Right lobe of liver (tissue), 6 donors: ENCODE measurements around the gene MS4A15. TPM values are rescaled to one million over a fixed set of nuclear protein-coding genes. Genes with fewer than 3 reads are reported as not detected.

Experiments
- ATAC-seq, 4 donors: fragments of 200-7000 bp; cut with Tn5 transposase; one replicate each; pipeline ENCODE4 v1.9.1; 2020; ENCODE audit warnings: mild to moderate bottlenecking in 4 of 4, moderate library complexity in 4 of 4
- DNase-seq, 3 donors: peaks; one replicate each; pipeline ENCODE4 v3.0.0-alpha.2; 2020
- H3K27ac ChIP-seq, 3 donors: fragments of 200-600 bp; one replicate each; pipeline ENCODE4 v1.8.0; 2022
- H3K27me3 ChIP-seq, 2 donors: fragments of 200-600 bp; one replicate each; pipeline ENCODE4 v1.8.0; 2022
- H3K36me3 ChIP-seq, 4 donors: fragments of 200-600 bp; sonication (generic) in 1 of 4; one replicate each; pipeline versions ENCODE4 v1.5.1 to v1.8.0; 2017 to 2022; ENCODE audit warnings: control low read depth in 1 of 4
- H3K4me1 ChIP-seq, 4 donors: fragments of 200-600 bp; sonication (generic) in 1 of 4; one replicate each; pipeline versions ENCODE4 v1.5.1 to v1.8.0; 2017 to 2022; ENCODE audit warnings: control low read depth in 1 of 4
- H3K4me3 ChIP-seq, 3 donors: fragments of 200-600 bp; one replicate each; pipeline ENCODE4 v1.8.0; 2022
- H3K9me3 ChIP-seq, 4 donors: fragments of 200-600 bp; sonication (generic) in 1 of 4; one replicate each; pipeline versions ENCODE4 v1.5.1 to v1.8.0; 2017 to 2022; ENCODE audit warnings: control low read depth in 1 of 4
- POLR2A ChIP-seq: fragments of 450-650 bp; IDR thresholded peaks from one replicate; pipeline ENCODE4 v1.6.1; 2017; ENCODE audit warnings: antibody characterized with exemption, mild to moderate bottlenecking
- WGBS: methylation state at CpG from one replicate; pipeline ENCODE4 v1.1.6; 2018; ENCODE audit warnings: low coverage, low lambda C conversion rate; ENCODE audit not compliant: insufficient coverage; ENCODE audit errors: missing lambda C conversion rate; 5-methylcytosine and 5-hydroxymethylcytosine counted together
- intact Hi-C, 2 donors: fragments of 100-400 bp; cut with DNase I; formaldehyde crosslinking; loops; one replicate each; pipeline versions ENCODE4 v1.11.2 to v1.14.1; 2022
- total RNA-seq, 6 experiments: library from RNA; depleted of rRNA in 2 of 6; stranded (reverse); fragments of >200 nt in 2 of 6; fragmentation: NEBNext Ultra II Directional in 3 of 6; extraction: Animal tissue kit (Norgen Biotek cat#: 25700) in 3 of 6; gene quantifications; one replicate each; pipeline versions ENCODE4 v1.1.0 to v1.2.4, GENCODE V29; 2016 to 2023
- TF ChIP-seq, protein P1 (sequence below), 4 donors: fragments of 200-600 bp in 3 of 4; fragments of 450-650 bp in 1 of 4; IDR thresholded peaks; one replicate each; pipeline versions ENCODE4 v1.5.1 to v1.8.0; 2016 to 2022; ENCODE audit warnings: antibody characterized with exemption in 4 of 4, mild to moderate bottlenecking in 2 of 4
- donor health status: DM: no; HTN: yes; CAD: no.
- donor health status: DM: no; HTN: no; CAD: no.
- donor health status: DM: no; HTN: no; CAD: no.
- donor health status: DM: no; HTN: yes; CAD: no.
- donor health status: DM: no; HTN: yes; CAD: no.

The MS4A15 gene
- total RNA-seq, 6 experiments from 2014 or later, result not detected

DNA sequence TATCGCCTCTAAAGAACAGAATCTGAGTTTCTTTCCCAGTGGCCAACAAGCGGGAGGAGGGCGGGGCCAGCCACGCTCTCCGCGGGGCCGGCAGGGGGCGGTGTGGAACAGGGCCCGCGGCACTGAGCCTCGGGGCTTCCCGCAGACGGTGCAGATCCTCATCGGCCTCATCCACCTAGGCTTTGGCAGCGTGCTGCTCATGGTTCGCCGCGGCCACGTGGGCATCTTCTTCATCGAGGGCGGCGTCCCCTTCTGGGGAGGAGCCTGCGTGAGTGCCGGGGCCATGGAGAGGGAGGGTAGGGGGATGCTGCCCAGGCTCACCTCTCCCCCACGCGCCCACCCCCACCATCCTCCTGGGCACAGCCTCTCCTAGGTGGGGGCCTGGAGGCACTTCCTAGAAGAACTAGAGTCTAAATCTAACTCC is 10.7 kb downstream of the MS4A15 start:
- Histone ChIP-seq H3K4me3 (no peak overlapping the region), H3K4me1 (no peaks in the 10 kb centered on the region), H3K27ac (no peak overlapping the region), H3K27me3 (no peaks in the 10 kb centered on the region), H3K36me3 (no peaks in the 10 kb centered on the region), H3K9me3 (no peaks in the 10 kb centered on the region)
- 0% methylated on average over 6 of the region's 26 CpGs for WGBS
- DNase-seq (no peak), ATAC-seq (peak in 1 of 4 donors; percentile 19)
- intact Hi-C loops, result no loop called here
- TF ChIP-seq POLR2A, result no peak
- TF ChIP-seq, protein P1, sequence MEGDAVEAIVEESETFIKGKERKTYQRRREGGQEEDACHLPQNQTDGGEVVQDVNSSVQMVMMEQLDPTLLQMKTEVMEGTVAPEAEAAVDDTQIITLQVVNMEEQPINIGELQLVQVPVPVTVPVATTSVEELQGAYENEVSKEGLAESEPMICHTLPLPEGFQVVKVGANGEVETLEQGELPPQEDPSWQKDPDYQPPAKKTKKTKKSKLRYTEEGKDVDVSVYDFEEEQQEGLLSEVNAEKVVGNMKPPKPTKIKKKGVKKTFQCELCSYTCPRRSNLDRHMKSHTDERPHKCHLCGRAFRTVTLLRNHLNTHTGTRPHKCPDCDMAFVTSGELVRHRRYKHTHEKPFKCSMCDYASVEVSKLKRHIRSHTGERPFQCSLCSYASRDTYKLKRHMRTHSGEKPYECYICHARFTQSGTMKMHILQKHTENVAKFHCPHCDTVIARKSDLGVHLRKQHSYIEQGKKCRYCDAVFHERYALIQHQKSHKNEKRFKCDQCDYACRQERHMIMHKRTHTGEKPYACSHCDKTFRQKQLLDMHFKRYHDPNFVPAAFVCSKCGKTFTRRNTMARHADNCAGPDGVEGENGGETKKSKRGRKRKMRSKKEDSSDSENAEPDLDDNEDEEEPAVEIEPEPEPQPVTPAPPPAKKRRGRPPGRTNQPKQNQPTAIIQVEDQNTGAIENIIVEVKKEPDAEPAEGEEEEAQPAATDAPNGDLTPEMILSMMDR (IDR thresholded peaks at IDR 0.05), result peak in 2 of 4 donors; percentile 25 to 37

DNA sequence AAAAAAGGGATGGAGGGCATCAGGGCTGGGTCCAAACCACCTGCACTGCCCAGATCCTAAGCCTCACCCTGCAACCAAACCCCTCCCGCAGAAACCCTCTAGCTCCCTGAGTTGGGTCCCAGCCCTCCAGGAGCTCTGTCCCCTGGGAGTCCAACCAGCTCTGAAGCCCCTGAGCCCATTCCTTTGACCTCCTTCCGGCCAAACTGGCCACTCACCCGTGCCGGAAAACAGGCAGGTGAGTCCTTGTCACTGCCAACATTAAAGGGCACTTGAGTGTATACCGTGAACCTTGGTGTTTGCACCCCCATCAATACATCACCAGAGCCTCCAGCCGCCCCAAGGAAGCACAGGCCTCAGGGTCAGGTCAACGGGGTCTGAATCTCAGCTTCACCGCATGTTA is 11.5 kb downstream of the MS4A15 start:
- no peaks in the 10 kb centered on the region for H3K4me1 ChIP-seq
- WGBS, result 100% methylated on average over 4 of the region's 8 CpGs
- DNase-seq (no peak), ATAC-seq (no peak)
- H3K4me3 ChIP-seq, result no peak overlapping the region
- no peak overlapping the region for H3K27ac ChIP-seq
- no peaks in the 10 kb centered on the region for H3K9me3 ChIP-seq
- no peak for TF ChIP-seq POLR2A
- TF ChIP-seq, protein P1 (IDR thresholded peaks at IDR 0.05), result no peak
- intact Hi-C loops, result no loop called here
- H3K27me3 ChIP-seq, result no peaks in the 10 kb centered on the region
- no peaks in the 10 kb centered on the region for H3K36me3 ChIP-seq

DNA sequence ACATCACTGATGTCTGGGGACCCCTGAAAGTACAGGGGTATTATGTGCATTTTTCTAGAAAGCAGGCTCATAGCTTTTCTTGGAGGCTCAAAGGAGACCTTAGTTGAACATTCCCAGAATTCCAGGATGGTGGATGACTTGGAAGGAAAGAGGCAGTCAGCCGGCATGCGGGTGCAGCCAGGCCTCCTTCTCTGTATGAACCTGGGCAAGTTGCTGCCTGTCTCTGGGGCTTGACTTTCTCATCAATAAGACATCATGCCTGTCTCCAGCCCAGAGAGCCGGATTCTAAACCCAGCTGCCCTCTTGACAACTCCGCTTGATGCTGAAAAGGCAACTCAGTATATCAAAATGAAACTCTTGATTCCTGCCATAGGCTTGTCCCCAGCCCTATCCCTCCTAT is 12.6 kb downstream of the MS4A15 start:
- Histone ChIP-seq H3K36me3 (no peaks in the 10 kb centered on the region), H3K4me3 (no peak overlapping the region), H3K9me3 (no peaks in the 10 kb centered on the region), H3K27ac (no peak overlapping the region), H3K27me3 (no peaks in the 10 kb centered on the region), H3K4me1 (no peaks in the 10 kb centered on the region)
- no peak for TF ChIP-seq POLR2A
- TF ChIP-seq, protein P1 (IDR thresholded peaks at IDR 0.05), result no peak
- ATAC-seq (no peak), DNase-seq (no peak)
- intact Hi-C loops, result no loop called here
- 13% methylated on average over 1 of the region's 4 CpGs for WGBS

DNA sequence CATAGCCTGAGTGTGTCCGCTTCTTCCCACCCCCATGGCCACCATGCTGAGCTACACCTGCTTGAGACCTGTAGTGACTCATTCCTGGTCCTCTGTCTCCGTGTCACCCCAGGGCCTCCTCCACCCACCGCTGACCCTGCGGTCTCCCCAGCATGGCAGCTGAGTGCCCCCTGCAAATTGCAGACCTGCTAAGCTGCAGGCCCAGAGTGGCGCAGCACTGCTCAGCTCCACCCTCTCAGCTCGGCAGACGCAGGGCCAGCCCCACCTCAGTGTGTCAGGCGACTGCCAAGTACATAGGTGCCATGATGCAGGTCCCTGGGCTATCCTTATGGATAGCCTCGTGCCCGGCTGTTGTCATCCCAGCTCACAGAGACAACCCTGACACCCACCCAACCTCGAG is 13.1 kb downstream of the MS4A15 start:
- no peak for ATAC-seq
- H3K27ac ChIP-seq, result no peak overlapping the region
- WGBS, result 69% methylated on average over 4 of the region's 11 CpGs

More for the DNA sequence above, 13.1 kb downstream of the MS4A15 start:
- no peak for DNase-seq
- Histone ChIP-seq H3K4me3 (no peak overlapping the region), H3K27me3 (no peaks in the 10 kb centered on the region), H3K36me3 (no peaks in the 10 kb centered on the region), H3K4me1 (no peaks in the 10 kb centered on the region), H3K9me3 (no peaks in the 10 kb centered on the region)
- TF ChIP-seq POLR2A, result no peak
- TF ChIP-seq, protein P1 (IDR thresholded peaks at IDR 0.05), result no peak
- intact Hi-C loops, result no loop called here
